GM18511 (cell line): Measurements from ENCODE around the gene LAT.
"Not testable (repeated sequence)": the region's sequence is repeated elsewhere in the genome, so short reads cannot be mapped to it uniquely, and the experiment has no call there.

Experiments used
- ATAC-seq: cut with Tn5 transposase; IDR thresholded peaks from one replicate; pipeline ENCODE4 v1.9.1; 2021; ENCODE audit warnings: mild to moderate bottlenecking, moderate library complexity; ENCODE audit not compliant: unreplicated experiment

The LAT gene, protein sequence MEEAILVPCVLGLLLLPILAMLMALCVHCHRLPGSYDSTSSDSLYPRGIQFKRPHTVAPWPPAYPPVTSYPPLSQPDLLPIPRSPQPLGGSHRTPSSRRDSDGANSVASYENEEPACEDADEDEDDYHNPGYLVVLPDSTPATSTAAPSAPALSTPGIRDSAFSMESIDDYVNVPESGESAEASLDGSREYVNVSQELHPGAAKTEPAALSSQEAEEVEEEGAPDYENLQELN

DNA sequence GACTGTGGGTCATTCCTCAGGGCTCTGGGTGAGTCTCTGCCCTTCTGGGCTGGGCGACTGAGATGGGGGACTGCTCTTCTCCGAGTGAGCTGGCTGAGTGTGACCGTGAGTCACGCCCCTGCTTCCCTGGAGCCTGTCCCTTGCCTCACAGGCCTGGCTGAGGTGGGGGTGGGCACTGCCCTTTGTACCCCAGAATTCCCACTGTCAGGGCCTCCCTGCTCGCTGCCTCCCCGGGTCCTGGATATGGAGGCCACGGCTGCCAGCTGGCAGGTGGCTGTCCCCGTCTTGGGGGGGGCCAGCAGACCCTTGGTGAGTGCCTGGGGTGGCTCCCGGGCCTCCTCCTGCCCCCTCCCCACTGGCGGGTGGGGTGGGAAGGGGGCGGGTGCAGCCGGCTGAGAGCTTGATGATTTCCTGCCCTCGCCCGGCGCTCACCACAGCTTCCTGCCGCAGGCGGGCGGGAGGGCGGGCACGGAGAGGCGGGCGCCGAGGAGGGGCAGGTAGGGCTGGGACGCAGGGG is at the start of gene LAT:
TSS of gene LAT (plus strand) at position 434 of the 517 bp plus-strand sequence. CDS start 366 bp downstream, outside the sequence.
- ATAC-seq = no peak

DNA sequence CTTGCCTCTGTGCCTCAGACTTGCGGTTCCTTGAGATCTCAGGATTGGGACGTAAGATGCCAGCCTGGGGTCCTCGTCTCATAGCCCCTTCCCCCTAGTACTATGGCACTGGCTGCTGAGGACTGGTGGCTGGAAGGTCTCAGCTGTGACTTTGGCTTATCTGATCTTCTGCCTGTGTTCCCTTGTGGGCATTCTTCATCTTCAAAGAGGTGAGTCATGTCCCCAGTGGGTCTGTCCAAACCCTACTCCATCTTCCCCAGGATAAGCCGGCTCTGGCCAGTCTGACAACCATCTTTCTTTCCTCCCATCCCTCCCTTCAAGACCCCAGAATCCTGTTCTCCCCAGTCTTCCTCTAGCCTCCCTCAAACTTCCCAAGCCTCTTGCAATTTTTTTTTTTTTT is 49.5 kb upstream of the LAT start:
- ATAC-seq = no peak

DNA sequence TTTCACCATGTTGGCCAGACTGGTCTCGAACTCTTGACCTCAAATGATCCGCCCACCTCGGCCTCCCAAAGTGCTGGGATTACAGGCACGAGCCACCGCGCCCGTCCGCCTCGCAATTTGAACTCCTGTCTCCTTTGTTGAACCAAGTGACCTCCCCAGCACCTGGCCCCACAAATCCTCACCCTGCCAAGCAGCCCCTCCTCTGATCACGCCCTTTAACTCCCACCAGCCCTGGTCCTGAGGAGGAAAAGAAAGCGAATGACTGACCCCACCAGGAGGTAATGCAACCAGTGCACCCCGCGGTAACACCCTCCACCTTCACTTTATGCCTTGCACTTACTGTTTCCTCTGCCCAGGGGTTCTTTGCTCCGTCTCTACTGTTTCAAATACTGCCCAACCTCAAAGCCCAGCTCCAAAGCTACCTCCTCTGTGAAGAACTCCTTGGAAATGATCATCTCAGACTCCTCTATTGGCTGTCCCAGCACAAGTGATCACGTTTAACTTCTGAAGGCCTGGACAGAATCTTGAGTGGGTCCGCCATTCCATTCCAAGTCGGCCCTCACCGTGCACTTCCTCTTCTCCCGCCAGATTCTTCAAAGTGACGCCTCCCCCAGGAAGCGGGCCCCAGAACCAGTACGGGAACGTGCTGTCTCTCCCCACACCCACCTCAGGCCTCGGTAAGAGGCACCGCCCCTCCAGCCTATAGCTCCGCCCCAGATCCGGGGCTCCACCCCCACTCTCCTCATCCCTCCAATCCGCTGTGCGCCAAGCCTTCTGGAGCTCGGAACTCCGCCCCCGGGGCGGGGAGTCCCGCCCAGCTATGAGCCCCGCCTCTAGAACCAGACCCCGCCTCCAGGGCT is 48.7 kb upstream of the LAT start:
- ATAC-seq = peak; percentile 53

DNA sequence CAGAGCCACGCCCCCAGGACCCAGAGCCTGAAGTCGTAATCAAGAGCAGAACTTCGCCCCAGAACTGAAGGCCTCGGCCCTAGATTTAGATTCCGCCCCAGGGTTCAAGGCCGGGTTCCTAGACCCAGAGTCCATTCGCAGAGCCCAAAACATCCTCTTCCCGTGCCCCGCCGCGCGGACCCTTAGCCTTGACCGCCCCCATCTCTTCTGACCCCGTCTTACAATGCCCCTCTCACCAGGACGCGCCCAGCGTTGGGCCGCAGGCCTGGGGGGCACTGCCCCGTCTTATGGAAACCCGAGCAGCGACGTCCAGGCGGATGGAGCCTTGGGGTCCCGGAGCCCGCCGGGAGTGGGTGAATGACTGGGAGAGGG is 48.1 kb upstream of the LAT start:
- no peak for ATAC-seq

DNA sequence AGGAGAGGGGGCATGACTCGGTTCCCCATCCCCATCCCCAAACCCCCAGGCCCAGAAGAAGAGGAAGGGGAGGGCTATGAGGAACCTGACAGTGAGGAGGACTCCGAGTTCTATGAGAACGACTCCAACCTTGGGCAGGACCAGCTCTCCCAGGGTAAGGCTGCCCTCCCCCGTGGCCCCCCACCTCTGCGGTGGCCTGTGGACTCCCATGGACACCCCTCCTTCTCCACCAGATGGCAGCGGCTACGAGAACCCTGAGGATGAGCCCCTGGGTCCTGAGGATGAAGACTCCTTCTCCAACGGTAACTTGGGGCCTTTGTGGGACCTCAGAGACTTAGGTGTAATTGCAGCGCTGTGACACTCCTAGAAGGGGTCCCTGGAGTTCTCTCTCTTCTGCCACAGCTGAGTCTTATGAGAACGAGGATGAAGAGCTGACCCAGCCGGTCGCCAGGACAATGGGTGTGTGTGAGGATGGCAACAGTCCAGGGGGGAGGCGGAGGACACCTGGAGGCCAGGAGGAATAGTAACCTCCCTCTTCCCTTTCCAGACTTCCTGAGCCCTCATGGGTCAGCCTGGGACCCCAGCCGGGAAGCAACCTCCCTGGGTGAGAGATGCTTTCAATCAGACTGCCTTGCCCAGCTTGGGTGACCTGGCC is 47.5 kb upstream of the LAT start:
- ATAC-seq = no peak

DNA sequence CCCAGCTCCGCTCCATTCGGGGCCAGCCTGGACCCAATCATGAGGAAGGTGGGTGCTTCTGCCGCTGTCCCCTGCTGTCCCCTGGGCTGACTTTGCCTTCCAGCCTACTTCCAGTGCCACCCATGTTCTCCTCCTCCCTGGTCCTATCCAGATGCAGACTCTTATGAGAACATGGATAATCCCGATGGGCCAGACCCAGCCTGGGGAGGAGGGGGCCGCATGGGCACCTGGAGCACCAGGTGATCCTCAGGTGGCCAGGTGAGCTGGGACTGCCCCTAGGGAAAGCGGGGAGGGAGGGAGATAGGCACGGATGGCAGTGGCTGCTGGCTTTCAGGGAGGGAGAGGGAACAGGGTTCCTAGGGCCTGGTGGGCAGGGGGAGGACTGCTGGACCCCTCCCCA is 46.1 kb upstream of the LAT start:
- no peak for ATAC-seq

DNA sequence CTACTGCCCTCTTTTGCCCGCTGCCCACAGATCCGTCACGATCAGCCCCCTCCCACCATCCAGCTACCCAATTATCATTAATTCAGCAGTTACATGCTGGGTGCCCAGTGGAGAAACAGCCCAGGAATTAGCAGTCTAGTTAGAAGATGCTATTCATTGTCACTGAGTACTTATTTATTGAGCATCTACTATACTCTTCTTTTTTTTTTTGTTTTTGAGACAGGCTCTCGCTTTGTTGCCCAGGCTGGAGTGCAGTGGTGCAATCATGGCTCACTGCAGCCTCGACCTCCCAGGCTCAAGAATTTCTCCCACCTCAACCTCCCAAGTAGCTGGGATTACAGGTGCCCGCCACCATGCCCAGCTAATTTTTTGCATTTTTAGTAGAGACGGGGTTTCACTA is 45.0 kb upstream of the LAT start:
- ATAC-seq = not testable (repeated sequence)

DNA sequence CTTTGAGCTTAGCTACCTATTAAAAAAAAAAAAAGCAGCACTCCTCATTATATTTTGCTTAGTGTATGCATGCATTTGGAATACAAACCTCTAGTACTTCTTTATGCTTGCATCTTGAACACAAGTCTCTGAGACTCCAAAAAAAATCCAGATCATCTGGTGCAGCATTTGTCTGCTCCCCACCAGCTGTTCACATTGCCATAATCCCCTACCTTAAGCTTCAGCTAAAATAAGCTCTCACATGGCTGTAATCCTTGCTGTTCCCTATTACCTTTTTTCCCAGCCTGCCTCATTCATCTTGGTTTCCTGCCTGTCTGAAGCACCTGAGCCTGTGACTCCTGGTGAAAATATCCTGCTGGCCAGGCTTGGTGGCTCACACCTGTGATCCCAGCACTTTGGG is 41.6 kb upstream of the LAT start:
- ATAC-seq = no peak

DNA sequence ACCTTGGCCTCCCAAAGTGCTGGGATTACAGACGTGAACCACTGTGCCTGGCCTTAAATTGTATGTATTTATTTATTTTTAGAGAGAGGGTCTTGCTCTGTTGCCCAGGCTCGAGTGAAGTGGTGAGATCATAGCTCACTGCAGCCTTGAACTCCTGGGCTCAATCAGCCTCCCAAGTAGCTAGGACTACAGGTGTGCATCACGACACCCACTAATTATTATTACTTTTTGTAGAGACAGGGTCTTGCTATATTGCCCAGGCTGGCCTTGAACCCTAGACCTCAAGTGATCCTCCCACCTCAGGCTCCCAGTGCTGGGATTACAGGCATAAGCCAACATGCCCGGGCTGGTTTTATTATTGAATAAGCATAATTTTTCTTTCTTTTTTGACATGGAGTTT is 38.2 kb upstream of the LAT start:
- ATAC-seq = no peak

DNA sequence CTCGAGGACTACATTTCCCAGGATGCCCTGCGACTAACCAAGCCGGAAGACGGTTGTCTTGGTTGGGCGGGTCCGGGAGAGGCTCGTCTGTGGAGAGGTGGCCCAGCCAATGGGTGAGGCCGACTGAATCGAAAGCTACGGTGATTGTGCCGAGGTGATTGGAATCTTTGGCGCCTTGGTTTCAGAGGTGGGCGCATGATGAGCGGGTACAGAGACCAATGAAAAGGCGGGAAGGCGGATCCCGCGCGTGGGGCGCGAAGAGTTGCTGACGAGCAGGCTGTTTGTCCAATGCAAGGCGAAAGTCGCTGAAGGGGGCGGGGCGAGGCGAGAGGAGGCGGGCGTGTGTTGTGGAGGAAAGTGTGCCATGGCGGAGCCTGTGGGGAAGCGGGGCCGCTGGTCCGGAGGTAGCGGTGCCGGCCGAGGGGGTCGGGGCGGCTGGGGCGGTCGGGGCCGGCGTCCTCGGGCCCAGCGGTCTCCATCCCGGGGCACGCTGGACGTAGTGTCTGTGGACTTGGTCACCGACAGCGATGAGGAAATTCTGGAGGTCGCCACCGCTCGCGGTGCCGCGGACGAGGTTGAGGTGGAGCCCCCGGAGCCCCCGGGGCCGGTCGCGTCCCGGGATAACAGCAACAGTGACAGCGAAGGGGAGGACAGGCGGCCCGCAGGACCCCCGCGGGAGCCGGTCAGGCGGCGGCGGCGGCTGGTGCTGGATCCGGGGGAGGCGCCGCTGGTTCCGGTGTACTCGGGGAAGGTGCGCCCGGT is 34.0 kb upstream of the LAT start, which contains the start of gene NFATC2IP:
TSS of gene NFATC2IP (plus strand) at position 290 of the 762 bp plus-strand sequence. CDS start at position 365, 75 bp downstream.
- ATAC-seq = peak; percentile 94

DNA sequence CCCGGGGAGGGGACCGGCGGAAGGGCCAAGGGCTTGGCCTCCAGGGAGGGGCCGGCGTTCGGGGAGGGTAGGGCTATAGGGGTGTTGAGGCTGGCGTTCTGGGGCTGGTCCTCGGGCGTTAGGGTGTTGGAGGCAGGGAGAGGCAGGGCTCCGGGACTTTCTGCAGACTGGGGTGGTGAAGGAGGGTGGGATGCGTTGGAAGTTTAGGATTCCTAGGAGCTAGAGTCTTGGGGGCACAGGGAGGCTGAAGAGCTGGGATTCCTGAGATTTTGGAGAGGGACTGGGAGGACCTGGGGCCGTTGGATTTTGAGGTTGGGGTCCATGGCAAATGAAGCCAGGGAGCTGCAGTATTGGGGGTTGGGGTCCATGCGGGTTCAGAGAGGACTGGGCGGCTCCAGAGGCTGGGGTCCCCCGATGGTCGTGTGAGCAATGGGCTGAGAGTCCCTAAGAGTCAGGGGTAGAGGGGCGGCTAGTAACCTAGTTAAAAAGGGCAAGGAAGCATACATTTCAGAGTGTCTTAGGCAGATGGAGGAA is 33.4 kb upstream of the LAT start:
- no peak for ATAC-seq

DNA sequence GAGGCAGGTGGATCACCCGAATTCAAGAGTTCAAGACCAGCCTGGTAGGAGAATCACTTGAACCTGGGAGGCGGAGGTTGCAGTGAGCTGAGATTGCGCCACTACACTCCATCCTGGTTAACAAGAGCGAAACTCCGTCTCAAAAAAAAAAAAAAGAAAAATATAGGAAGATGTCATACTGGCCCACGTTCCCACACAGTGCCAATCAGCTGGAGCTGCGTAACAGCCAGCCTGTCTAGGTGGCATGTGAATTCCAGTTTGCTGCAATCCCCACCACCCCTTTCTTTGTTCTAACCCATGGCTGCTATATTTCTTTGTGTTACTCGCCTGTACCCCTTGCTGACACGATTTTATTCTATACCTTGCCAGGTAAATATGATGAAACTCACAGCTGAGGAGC is 26.6 kb upstream of the LAT start:
- ATAC-seq = no peak

DNA sequence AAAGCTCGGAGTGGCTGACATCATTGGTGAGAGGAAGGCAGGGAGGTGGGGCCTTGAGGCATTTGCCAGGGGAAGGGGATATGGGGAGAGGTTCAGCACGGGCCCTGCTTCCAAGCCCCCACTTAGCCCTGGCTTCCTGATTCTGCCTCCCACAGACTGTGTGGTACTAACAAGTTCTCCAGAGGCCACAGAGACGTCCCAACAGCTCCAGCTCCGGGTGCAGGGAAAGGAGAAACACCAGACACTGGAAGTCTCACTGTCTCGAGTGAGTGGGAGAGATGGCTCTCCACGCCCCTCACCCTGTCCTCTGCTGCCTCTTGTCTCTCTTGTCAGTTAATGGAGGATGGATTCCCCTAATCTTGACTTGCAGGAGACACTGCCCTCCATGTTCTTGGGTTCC is 26.0 kb upstream of the LAT start:
- ATAC-seq = no peak

DNA sequence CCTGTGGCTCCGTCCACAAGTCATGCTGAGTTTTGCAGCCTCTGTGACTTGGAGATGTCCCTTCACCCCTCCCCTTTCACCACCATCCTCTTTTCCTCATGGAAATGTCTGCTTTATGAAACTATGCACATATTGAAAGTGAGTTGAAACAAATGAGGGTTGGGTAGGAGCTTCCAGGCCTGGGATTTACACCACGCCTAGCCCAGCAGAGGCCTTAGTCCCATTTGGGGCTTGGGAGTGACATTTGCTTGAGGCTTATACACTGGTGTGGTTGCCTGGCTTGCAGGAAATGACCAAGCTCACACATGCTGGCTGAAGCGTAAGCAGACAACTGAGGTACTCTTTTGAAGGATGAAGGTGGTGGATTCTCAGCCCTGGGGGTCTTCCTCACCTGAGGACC is 20.8 kb upstream of the LAT start:
- ATAC-seq = no peak

DNA sequence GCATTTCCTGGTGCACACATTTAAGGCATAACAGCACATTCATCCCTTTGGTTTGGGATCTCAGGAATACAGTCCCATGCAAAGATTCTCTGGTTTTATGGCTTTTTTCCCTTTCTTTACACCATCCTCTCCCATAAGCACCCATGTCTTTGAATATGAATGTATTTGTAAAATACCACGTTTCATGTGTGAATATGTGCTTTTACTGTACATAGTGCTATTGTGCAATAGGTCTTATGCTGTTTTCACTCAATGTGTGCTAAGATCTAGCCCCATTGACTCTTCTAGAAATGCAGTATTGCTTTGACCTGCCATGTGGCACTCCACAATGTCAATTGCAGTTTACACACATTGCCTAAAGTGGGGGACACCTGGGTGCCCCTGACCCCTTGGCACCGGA is 20.4 kb upstream of the LAT start:
- no peak for ATAC-seq

DNA sequence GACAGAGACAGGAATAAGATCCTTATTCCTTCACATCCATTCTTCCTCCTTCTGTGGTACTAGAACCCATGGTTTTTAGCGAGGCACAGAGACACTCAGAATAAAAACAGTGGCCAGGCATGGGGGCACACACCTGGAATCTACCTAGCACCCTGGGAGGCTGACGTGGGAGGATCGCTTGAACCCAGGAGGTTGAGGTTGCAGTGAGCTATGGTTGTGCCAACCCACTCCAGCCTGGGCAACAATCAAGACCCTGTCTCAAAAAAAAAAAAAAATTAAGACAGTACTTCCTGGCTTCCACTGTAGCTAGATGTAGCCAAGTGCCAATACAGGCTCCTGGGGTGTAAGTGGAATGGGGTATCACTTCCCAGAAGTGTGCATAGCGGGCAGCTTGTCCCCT is 17.7 kb upstream of the LAT start:
- no peak for ATAC-seq

DNA sequence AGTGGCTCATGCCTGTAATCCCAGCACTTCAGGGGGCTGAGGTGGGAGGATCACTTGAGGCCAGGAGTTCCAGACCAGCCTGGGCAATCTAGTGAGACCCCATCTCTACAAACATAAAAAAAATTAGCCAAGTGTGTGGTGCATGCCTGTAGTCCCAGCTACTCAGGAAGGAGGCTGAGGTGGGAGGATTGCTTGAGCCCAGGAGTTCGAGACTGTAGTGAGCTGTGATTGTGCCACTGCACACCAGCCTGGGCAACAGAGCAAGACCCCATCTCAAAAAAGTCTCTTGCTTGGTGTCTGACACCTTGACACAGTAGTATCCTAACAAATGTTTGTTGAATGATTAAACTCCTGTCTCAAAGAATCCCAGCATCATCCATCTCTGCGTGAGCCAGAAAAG is 15.2 kb upstream of the LAT start:
- ATAC-seq = not testable (repeated sequence)

DNA sequence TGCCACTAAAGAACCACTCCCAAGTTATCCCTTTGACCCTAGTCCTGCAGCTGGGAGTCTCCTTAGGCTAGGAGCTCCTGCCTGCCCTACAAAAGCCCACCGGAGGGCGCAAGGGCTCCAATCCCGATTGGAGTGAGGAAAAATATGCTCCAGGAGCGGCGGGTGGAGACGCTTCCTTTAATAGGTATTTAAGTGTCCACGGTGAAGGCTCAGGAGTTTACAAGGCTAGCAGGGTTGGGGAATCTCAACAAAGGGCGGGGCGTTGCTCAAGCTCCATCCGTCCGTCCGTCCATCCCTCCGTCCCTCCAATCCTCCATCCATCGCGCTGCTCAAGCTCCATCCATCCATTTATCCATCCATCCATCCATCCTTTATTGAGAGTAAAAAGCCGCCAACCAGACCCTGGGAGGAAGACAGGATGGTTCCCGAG is 10.8 kb upstream of the LAT start:
- peak; percentile 27 for ATAC-seq

DNA sequence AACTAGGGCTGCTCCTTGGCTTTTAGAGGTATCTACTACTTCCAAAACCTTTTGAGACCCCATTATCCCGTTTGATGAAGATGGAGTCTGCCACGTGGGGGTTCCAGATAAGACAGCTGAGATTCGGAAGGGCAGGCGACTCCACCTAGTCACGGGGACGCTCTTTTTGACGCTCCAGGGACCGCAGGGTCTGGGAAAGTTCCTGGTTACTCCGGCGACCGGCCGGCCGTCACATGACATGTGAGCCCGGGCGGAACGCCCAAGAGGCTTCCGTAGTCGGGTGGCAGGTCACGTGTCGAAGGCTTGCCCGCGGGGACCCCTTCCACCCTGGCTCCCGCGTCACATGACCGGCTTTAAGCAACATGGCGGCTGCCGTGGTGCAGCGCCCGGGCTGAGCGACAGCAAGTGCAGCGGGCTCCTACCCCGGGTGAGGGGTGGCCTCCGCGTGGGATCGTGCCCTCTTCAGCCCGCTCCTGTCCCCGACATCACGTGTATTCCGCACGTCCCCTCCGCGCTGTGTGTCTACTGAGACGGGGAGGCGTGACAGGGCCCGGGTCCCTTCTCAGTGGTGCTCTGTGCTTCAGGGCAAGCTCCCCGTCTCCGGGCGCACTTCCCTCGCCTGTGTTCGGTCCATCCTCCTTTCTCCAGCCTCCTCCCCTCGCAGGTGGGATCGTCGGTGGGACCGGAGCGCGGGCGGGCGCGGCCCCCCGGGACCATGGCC is 10.3 kb upstream of the LAT start, which contains the start of gene SPNS1:
TSS of gene SPNS1 (plus strand) at position 342 of the 721 bp plus-strand sequence. CDS start at position 716, 374 bp downstream.
- peak; percentile 90 for ATAC-seq

DNA sequence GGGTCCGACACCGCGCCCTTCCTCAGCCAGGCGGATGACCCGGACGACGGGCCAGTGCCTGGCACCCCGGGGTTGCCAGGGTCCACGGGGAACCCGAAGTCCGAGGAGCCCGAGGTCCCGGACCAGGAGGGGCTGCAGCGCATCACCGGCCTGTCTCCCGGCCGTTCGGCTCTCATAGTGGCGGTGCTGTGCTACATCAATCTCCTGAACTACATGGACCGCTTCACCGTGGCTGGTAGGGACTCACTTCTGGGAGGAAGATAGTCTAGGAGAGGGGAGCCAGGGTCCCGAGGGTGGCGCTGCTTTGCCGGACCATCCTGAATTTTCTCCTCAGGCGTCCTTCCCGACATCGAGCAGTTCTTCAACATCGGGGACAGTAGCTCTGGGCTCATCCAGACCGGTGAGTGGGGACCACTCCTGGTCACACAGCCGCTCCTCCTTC is 9.7 kb upstream of the LAT start:
- ATAC-seq = peak; percentile 19
